ENCODE measurements around the gene ZBTB12. TPM values are rescaled to one million over a fixed set of nuclear protein-coding genes. Genes with fewer than 3 reads are reported as not detected.

The ZBTB12 gene
- total and polyA plus RNA-seq, 9 of the 15 experiments (the other 6 are each of a cell fraction or from before 2014, with no cell fraction given), result 0.03 to 12.4 (median 5.8) TPM; not detected in 1

- TF ChIP-seq ZMIZ1 (IDR thresholded peaks at IDR 0.05; ENCODE audit: low read depth in 2 of 2, low read length in 2 of 2) (0 out of 4 replicates have a peak, but pooled peaks of 1 of the 2 experiments have one; percentile 11), RB1 (IDR thresholded peaks at IDR 0.05; ENCODE audit: low read depth) (peak; percentile 89; the same call in 1 of the 2 replicates), HIVEP1 (CRISPR knock-in tag; IDR thresholded peaks at IDR 0.05) (no peak), UBTF (IDR thresholded peaks at IDR 0.05; ENCODE audit: borderline replicate concordance in 1 of 2, low read depth in 2 of 2, low read length in 2 of 2) (no peak), TEAD1 (CRISPR knock-in tag; IDR thresholded peaks at IDR 0.05) (peak in 1 of 2 experiments; percentile 88; a peak in 1 of 4 replicates), HNRNPL (IDR thresholded peaks at IDR 0.05; ENCODE audit: low read depth, low read length) (peak; percentile 76), ERF (CRISPR knock-in tag; IDR thresholded peaks at IDR 0.05) (peak; percentile 94), ETS1 (conservative IDR thresholded peaks at IDR 0.05; ENCODE audit: control insufficient read depth, low read depth, low read length) (no peak), ZNF384 (IDR thresholded peaks at IDR 0.05; ENCODE audit: low read depth, low read length) (no peak), MTA1 (IDR thresholded peaks at IDR 0.05; ENCODE audit: borderline replicate concordance) (no peak), ZNF696 (CRISPR knock-in tag; conservative IDR thresholded peaks at IDR 0.05) (no peak), THRB (CRISPR knock-in tag; conservative IDR thresholded peaks at IDR 0.05) (no peak), GMEB1 (CRISPR knock-in tag; IDR thresholded peaks at IDR 0.05) (peak; percentile 57), TEAD2 (tag; IDR thresholded peaks at IDR 0.05) (no peak), SOX6 (IDR thresholded peaks at IDR 0.05) (peak; percentile 57; the same call in 1 of the 2 replicates), HMBOX1 (IDR thresholded peaks at IDR 0.05) (no peak)
Observed at GRCh38 chr6:31901953-31902643, at the start of gene ZBTB12 (continued).
